Measurements from ENCODE around the gene PRKAB2.
A peak's percentile ranks its signal among the peaks of the same experiment; 100 is the strongest.
"Not testable (repeated sequence)": the region's sequence is repeated elsewhere in the genome, so short reads cannot be mapped to it uniquely, and the experiment has no call there.

PRKAB2 gene

GRCh38 chr1:147177611-147178380 is 5.5 kb upstream of the PRKAB2 start:
- DNase-seq (ENCODE audit: extremely low spot score, insufficient read length, low read depth) (no peak), FAIRE-seq (no peak)

DNA sequence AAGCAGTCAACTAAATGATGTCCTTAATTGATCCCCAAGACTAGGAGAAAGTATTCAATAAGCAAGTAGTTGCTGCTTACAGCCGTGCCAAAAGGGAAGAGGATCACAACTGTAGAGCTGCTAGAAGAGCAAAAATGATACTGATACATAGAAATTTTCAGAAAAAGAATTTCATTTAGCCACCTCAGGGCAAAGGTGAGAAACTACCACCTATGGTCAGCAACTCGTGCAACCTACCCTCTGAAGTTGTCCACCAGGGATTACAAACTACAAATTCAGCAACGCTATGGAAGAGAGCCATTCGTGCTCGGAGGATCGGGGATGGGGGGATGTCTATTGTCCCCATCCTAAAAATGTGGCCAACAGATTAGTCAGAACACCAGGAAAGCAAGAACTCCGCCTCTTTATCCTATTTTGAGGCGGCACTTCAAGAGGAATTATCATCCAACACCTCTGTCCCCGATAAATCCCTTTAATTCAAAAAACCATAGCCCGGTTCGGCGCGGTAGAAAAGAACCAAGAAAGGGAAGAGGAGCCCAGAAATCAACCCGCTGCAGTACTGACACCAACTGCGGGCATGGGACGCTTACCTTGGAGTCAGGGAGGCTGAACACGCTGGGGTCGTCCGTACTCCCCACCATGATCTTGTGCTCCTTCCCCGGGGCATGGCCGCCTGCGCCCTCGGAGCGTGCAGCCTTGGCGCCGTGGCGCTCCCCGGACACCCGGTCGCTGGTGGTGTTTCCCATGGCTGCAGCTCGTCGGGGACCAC is 687 bp downstream of the PRKAB2 start:
- DNase-seq (ENCODE audit: extremely low spot score, insufficient read length, low read depth) = no peak
- FAIRE-seq = peak; percentile 18

- FAIRE-seq = no peak
- no peak for DNase-seq (ENCODE audit: extremely low spot score, insufficient read length, low read depth)
Measured at GRCh38 chr1:147169840-147170674, 2.2 kb downstream of the PRKAB2 start.

GRCh38 chr1:147169171-147169570 is 3.1 kb downstream of the PRKAB2 start:
- DNase-seq (ENCODE audit: extremely low spot score, insufficient read length, low read depth) (no peak), FAIRE-seq (no peak)

DNA sequence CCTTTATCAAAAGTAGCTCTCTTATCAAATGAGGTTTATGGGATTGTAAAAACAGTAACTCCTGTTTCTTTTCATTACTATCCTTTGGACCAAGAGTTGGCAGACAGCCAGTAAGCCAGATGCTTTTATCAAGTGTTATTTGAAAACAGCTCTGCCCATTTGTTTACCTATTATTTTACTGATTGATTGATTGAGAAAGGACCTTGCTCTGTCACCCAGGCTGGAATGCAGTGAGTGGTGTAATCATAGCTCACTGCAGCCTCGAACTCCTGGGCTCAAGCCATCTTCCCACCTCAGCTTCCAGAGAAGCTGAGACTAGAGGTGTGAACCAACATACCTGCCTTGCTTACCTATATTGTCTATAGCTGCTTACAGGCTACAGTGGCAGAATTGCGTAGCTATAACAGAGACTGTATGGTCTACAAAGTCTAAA is 3.6 kb downstream of the PRKAB2 start:
- FAIRE-seq (no peak), DNase-seq (ENCODE audit: extremely low spot score, insufficient read length, low read depth) (no peak)

- DNase-seq (ENCODE audit: extremely low spot score, insufficient read length, low read depth) = no peak
- FAIRE-seq = no peak
Measured at GRCh38 chr1:147167365-147167764, 4.9 kb downstream of the PRKAB2 start.

GRCh38 chr1:147163019-147163418 is 9.3 kb downstream of the PRKAB2 start:
- FAIRE-seq = no peak
- DNase-seq (ENCODE audit: extremely low spot score, insufficient read length, low read depth) = no peak

GRCh38 chr1:147162093-147162492 is 10.2 kb downstream of the PRKAB2 start:
- FAIRE-seq = no peak

GRCh38 chr1:147157116-147157515 is 15.2 kb downstream of the PRKAB2 start:
- not testable (repeated sequence) for FAIRE-seq; DNase-seq (ENCODE audit: extremely low spot score, insufficient read length, low read depth)

More at GRCh38 chr1:147162093-147162492, 10.2 kb downstream of the PRKAB2 start:
- DNase-seq (ENCODE audit: extremely low spot score, insufficient read length, low read depth) = no peak

DNA sequence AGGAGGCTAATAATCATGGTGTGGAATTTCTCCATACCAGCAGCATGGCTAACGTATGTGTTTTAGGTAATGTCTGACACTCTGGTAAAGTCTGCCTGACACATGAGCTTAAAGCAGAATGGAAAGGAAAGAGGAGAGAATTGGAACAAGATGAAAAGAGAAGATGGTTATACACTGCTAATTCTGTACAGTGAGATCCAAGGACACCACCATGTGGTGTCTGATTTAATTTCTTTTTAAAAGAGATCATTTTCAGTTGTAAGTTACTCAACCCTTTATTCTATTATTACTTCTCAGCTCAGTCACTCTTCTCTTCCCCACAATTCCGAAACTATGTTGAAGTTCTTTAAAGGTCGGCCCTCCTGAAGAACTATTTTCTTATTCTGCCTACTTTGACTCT is 15.6 kb downstream of the PRKAB2 start:
- no peak for DNase-seq (ENCODE audit: extremely low spot score, insufficient read length, low read depth)
- FAIRE-seq = no peak

- no peak for DNase-seq (ENCODE audit: extremely low spot score, insufficient read length, low read depth)
- FAIRE-seq = no peak
Measured at GRCh38 chr1:147152772-147153171, 19.5 kb downstream of the PRKAB2 start.

- no peak for DNase-seq (ENCODE audit: extremely low spot score, insufficient read length, low read depth)
- FAIRE-seq = no peak
Measured at GRCh38 chr1:147151244-147151643, 21.0 kb downstream of the PRKAB2 start.

DNA sequence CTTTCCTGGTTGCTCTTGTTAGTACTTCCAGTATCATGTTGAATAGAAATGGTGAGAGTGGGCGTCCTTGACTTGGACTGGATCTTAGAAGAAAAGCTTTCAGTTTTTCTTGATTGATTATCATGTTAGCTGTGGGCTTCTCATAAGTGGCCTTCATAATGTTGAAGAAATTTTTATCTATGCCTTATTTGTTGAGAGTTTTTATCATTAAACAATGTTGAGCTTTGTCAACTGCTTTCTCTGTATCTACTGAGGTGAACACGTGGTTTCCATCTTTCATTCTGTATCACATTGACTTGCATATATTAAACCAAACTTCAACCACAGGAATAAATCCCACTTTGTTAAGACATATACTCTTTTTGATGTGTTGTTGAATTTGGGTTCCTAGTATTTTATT is 29.4 kb downstream of the PRKAB2 start:
- FAIRE-seq (no peak), DNase-seq (ENCODE audit: extremely low spot score, insufficient read length, low read depth) (no peak)

GRCh38 chr1:147130721-147131120 is 41.5 kb downstream of the PRKAB2 start:
- not testable (repeated sequence) for DNase-seq (ENCODE audit: extremely low spot score, insufficient read length, low read depth)
- FAIRE-seq = peak; percentile 12

GRCh38 chr1:147129116-147129873 is 43.0 kb downstream of the PRKAB2 start:
- DNase-seq (ENCODE audit: extremely low spot score, insufficient read length, low read depth) (no peak), FAIRE-seq (no peak)

- FAIRE-seq (no peak), DNase-seq (ENCODE audit: extremely low spot score, insufficient read length, low read depth) (no peak)
Measured at GRCh38 chr1:147124266-147124665, 48.0 kb downstream of the PRKAB2 start.

GRCh38 chr1:147117109-147117508 is 55.2 kb downstream of the PRKAB2 start:
- FAIRE-seq (no peak), DNase-seq (ENCODE audit: extremely low spot score, insufficient read length, low read depth) (no peak)

DNA sequence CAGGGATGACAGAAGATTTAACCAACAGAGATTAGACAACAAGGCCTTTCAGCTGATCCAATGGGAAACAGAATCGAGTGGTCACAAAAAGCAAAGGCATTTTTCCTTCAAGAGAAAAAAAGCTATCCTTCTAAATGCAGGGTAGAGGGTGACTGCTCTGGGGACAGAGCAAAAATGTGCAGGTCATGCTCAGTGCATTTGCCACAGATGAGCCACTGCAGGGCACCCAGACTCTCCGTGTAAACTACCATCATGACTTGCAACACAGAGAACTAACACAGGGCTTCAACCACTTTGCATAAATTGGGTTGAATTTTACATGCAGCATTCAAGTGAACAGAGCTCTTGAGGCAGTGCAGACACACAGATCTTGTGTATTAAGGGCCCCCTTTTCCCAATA is 56.8 kb downstream of the PRKAB2 start:
- FAIRE-seq = no peak

DNA sequence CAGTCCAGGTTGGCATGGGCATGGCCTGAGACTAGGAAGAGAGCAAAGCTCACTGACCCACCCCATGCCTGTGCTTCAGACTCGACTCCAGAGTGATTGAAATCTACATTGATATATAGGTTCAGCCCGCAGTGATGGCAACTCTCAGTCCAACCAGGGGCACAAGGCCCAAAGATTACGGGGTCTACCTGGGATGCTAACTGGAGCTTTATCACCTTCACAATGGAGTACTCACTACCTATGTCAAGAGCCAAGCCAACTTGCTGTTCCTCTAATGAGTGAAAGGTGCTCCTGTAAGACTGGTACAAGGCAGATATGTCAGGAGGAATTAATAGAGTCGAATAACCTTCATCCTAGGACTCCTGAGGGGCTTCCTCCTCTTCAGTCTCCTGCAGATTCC is 57.2 kb downstream of the PRKAB2 start:
- not testable (repeated sequence) for FAIRE-seq; DNase-seq (ENCODE audit: extremely low spot score, insufficient read length, low read depth)

More for the DNA sequence above, 56.8 kb downstream of the PRKAB2 start:
- no peak for DNase-seq (ENCODE audit: extremely low spot score, insufficient read length, low read depth)

GRCh38 chr1:147114353-147114752 is 57.9 kb downstream of the PRKAB2 start:
- DNase-seq (ENCODE audit: extremely low spot score, insufficient read length, low read depth); FAIRE-seq: not testable (repeated sequence)

Data from GM18507 (cell line).